Fibroblast of pulmonary artery (primary cell): ENCODE results near the gene SLC10A7.

Experiments used
- DNase-seq: peaks from one replicate; pipeline ENCODE4 v3.0.0-alpha.2; 2010; ENCODE audit warnings: low read depth
- H3K4me3 ChIP-seq: replicated peaks from 2 replicates; pipeline ENCODE4 v1.5.1; 2011; ENCODE audit warnings: low read depth, mild to moderate bottlenecking, control low read depth, low read length, moderate library complexity
- CTCF ChIP-seq: IDR thresholded peaks from 2 replicates; pipeline ENCODE4 v1.5.1; 2011; ENCODE audit warnings: mild to moderate bottlenecking, control low read depth, low read length, inconsistent platforms; ENCODE audit errors: missing control alignments

The SLC10A7 gene

GRCh38 chr4:146514651-146515357 lies 6.9 kb downstream of the SLC10A7 start:
- no peak overlapping the region for H3K4me3 ChIP-seq
- no peak for DNase-seq
- TF ChIP-seq CTCF: no peak

- TF ChIP-seq CTCF: no peak
- no peak for DNase-seq
- no peak overlapping the region for H3K4me3 ChIP-seq
Observed at GRCh38 chr4:146513548-146513947, 8.2 kb downstream of the SLC10A7 start.

- no peak for DNase-seq
- TF ChIP-seq CTCF: no peak
Observed at GRCh38 chr4:146511381-146511780, 10.4 kb downstream of the SLC10A7 start.

GRCh38 chr4:146510942-146511341 lies 10.8 kb downstream of the SLC10A7 start:
- H3K4me3 ChIP-seq: no peak overlapping the region
- peak; percentile 35 for TF ChIP-seq CTCF
- no peak for DNase-seq

More at GRCh38 chr4:146511381-146511780, 10.4 kb downstream of the SLC10A7 start:
- no peak overlapping the region for H3K4me3 ChIP-seq

GRCh38 chr4:146508229-146508939 lies 13.4 kb downstream of the SLC10A7 start:
- no peak for TF ChIP-seq CTCF
- no peak overlapping the region for H3K4me3 ChIP-seq
- no peak for DNase-seq

GRCh38 chr4:146507632-146508031 lies 14.1 kb downstream of the SLC10A7 start:
- no peak overlapping the region for H3K4me3 ChIP-seq
- no peak for TF ChIP-seq CTCF
- DNase-seq: no peak
